GM15510 (cell line): ENCODE results near the gene POLR3A.
A peak's percentile ranks its signal among the peaks of the same experiment; 100 is the strongest.

Experiments used
- POLR2A ChIP-seq: IDR thresholded peaks from 3 replicates; pipeline ENCODE4 v1.6.1; 2011; ENCODE audit warnings: borderline replicate concordance; ENCODE audit not compliant: insufficient read length; ENCODE audit errors: extremely low read depth

Gene POLR3A

GRCh38 chr10:78029269-78030226, at the start of gene POLR3A:
TSS of gene POLR3A (minus strand) at chr10:78029515. CDS start at chr10:78029407, 108 bp downstream.
- TF ChIP-seq POLR2A: peak; percentile 80

- TF ChIP-seq POLR2A: no peak
These were observed 49.4 kb upstream of the POLR3A start for GRCh38 chr10:78078539-78079330.

GRCh38 chr10:78072504-78072903, 43.2 kb upstream of the POLR3A start:
- TF ChIP-seq POLR2A: no peak

GRCh38 chr10:78071857-78072179, 42.5 kb upstream of the POLR3A start:
- no peak for TF ChIP-seq POLR2A

- no peak for TF ChIP-seq POLR2A
These were observed 42.0 kb upstream of the POLR3A start for GRCh38 chr10:78071140-78071856.

GRCh38 chr10:78070726-78071125, 41.4 kb upstream of the POLR3A start:
- TF ChIP-seq POLR2A: no peak

- TF ChIP-seq POLR2A: no peak
These were observed 39.8 kb upstream of the POLR3A start for GRCh38 chr10:78069151-78069550.

GRCh38 chr10:78066728-78067430, 37.6 kb upstream of the POLR3A start:
- no peak for TF ChIP-seq POLR2A

GRCh38 chr10:78066012-78066411, 36.7 kb upstream of the POLR3A start:
- no peak for TF ChIP-seq POLR2A

- no peak for TF ChIP-seq POLR2A
These were observed 36.3 kb upstream of the POLR3A start for GRCh38 chr10:78065611-78066010.

GRCh38 chr10:78063236-78063635, 33.9 kb upstream of the POLR3A start:
- TF ChIP-seq POLR2A: no peak

- TF ChIP-seq POLR2A: no peak
These were observed 33.0 kb upstream of the POLR3A start for GRCh38 chr10:78062296-78062695.

GRCh38 chr10:78059906-78060702, 30.8 kb upstream of the POLR3A start:
- TF ChIP-seq POLR2A: no peak
